Osteoblast (primary cell): ENCODE results near the gene MXD3. TPM values are rescaled to one million over a fixed set of nuclear protein-coding genes. Genes with fewer than 3 reads are reported as not detected.
"Not testable (repeated sequence)": the region's sequence is repeated elsewhere in the genome, so short reads cannot be mapped to it uniquely, and the experiment has no call there.

Experiments
- DNase-seq: peaks from one replicate; pipeline ENCODE4 v3.0.0; 2011; ENCODE audit warnings: low spot score, mixed read lengths; ENCODE audit not compliant: insufficient read length; ENCODE audit errors: missing footprints
- H2AFZ ChIP-seq: 2 replicates; pipeline ENCODE4 v1.6.0; 2011; ENCODE audit warnings: mild to moderate bottlenecking, low read length
- H3K27ac ChIP-seq: 2 replicates; pipeline ENCODE4 v1.5.1; 2011; ENCODE audit warnings: mild to moderate bottlenecking, low read depth, low read length, moderate library complexity
- H3K27me3 ChIP-seq: 2 replicates; pipeline ENCODE4 v1.6.0; 2012; ENCODE audit warnings: mild to moderate bottlenecking, control low read depth, inconsistent platforms, low read length, moderate library complexity; ENCODE audit not compliant: insufficient read depth
- H3K36me3 ChIP-seq: 2 replicates; pipeline ENCODE4 v1.5.1; 2011; ENCODE audit warnings: mild to moderate bottlenecking, low read length, control low read depth, moderate library complexity; ENCODE audit not compliant: insufficient read depth
- H3K4me1 ChIP-seq: 2 replicates; pipeline ENCODE4 v1.5.1; 2011; ENCODE audit warnings: mild to moderate bottlenecking, low read length, control low read depth, moderate library complexity; ENCODE audit not compliant: insufficient read depth
- H3K4me2 ChIP-seq: 2 replicates; pipeline ENCODE4 v1.6.0; 2011; ENCODE audit warnings: mild to moderate bottlenecking, low read length; ENCODE audit not compliant: insufficient read depth
- H3K4me3 ChIP-seq: fragments of 200-600 bp; sonication (generic); 3 replicates; pipeline ENCODE4 v1.5.1; 2012; ENCODE audit warnings: mild to moderate bottlenecking, low read length, inconsistent platforms; ENCODE audit not compliant: insufficient read depth
- H3K79me2 ChIP-seq: 2 replicates; pipeline ENCODE4 v1.6.0; 2012; ENCODE audit warnings: mild to moderate bottlenecking, low read length, control low read depth, inconsistent platforms; ENCODE audit not compliant: insufficient read depth
- H3K9me3 ChIP-seq: 2 replicates; pipeline ENCODE4 v1.5.1; 2011; ENCODE audit warnings: low read depth, low read length, control low read depth
- H4K20me1 ChIP-seq: 2 replicates; pipeline ENCODE4 v1.6.0; 2012; ENCODE audit warnings: mild to moderate bottlenecking, low read length, control low read depth; ENCODE audit not compliant: insufficient read depth
- total RNA-seq: library from RNA; depleted of rRNA; stranded (reverse); fragments of >200 nt; gene quantifications from 2 replicates; pipeline ENCODE4 v1.2.3, GENCODE V29; 2012
- TF ChIP-seq, protein P1 (sequence below): IDR thresholded peaks from 2 replicates; pipeline ENCODE4 v1.5.1; 2011; ENCODE audit warnings: mild to moderate bottlenecking, low read depth, low read length, moderate library complexity; ENCODE audit errors: extremely low read depth

Gene MXD3
- total RNA-seq, 1 donor = 3.3 TPM

DNA sequence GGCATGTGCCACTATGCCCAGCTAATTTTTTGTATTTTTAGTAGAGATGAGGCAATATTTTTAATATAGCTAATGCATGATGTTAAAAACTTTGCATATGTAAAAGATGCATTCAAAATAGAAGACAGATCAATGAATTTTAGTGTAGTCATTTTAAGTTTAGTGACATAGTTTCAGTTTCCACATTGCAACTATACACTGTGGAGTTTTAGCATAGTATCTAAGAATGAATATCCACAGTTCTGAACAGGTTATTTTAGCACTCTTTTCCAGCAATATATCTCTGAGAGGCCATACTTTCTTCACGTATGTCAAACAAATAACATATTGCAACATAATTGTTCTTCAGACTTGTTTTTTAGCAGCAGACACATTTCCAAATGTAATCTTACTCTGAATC, 47.5 kb downstream of the MXD3 start:
- Histone ChIP-seq H2AFZ (no peak overlapping the region), H3K27ac (no peak overlapping the region), H3K9me3 (no peaks in the 10 kb centered on the region), H3K4me3 (no peak overlapping the region), H3K36me3 (peaks cover 68% of the 10 kb centered on the region), H3K4me2 (no peak overlapping the region), H3K4me1 (no peaks in the 10 kb centered on the region), H3K79me2 (no peaks in the 10 kb centered on the region), H3K27me3 (no peaks in the 10 kb centered on the region), H4K20me1 (no peaks in the 10 kb centered on the region)
- DNase-seq = no peak
- TF ChIP-seq, protein P1, sequence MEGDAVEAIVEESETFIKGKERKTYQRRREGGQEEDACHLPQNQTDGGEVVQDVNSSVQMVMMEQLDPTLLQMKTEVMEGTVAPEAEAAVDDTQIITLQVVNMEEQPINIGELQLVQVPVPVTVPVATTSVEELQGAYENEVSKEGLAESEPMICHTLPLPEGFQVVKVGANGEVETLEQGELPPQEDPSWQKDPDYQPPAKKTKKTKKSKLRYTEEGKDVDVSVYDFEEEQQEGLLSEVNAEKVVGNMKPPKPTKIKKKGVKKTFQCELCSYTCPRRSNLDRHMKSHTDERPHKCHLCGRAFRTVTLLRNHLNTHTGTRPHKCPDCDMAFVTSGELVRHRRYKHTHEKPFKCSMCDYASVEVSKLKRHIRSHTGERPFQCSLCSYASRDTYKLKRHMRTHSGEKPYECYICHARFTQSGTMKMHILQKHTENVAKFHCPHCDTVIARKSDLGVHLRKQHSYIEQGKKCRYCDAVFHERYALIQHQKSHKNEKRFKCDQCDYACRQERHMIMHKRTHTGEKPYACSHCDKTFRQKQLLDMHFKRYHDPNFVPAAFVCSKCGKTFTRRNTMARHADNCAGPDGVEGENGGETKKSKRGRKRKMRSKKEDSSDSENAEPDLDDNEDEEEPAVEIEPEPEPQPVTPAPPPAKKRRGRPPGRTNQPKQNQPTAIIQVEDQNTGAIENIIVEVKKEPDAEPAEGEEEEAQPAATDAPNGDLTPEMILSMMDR = no peak

DNA sequence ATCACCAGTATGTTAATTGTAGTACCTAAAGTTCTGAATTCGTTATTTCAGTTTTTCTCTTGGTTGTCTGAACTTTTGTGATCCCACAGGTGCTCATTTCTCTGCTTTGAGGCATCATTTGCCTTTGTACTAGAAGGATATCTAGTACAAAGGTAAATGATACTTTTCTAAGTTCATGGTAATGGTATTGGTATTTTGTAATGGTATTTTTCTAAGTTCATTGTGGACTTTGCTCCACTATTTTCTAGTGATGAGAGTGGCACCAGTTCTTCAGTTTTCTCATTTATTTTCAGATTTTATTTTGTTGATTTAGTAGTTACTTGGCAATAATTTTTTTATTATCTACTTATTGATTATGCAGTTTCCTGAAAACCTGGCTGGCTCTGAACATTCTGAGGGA, 50.2 kb downstream of the MXD3 start:
- TF ChIP-seq, protein P1 = no peak
- Histone ChIP-seq H4K20me1 (no peaks in the 10 kb centered on the region), H3K36me3 (peaks cover 70% of the 10 kb centered on the region)

DNA sequence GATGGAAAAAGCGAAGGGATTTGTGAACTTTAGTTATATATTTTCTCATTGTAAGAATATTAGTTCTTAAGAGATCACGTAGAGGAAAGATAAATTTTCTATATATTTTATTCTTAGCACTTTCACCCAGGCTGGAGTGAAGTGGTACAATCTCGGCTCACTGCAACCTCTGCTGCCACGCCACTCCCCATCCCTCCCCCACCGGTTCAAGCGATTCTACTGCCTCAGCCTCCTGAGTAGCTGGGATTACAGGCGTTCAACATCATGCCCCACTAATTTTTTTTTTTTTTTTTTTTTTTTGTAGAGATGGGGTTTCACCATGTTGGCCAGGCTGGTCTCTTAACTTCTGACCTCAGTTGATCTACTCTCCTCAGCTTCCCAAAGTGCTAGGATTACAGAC, 50.7 kb downstream of the MXD3 start:
- TF ChIP-seq, protein P1 = no peak
- H3K36me3 ChIP-seq = peaks cover 70% of the 10 kb centered on the region
- no peak overlapping the region for H3K4me2 ChIP-seq

More for the DNA sequence above, 50.2 kb downstream of the MXD3 start:
- H3K9me3 ChIP-seq = no peaks in the 10 kb centered on the region
- peaks cover 2% of the 10 kb centered on the region for H3K79me2 ChIP-seq
- H3K4me2 ChIP-seq = no peak overlapping the region
- no peak overlapping the region for H2AFZ ChIP-seq
- H3K27me3 ChIP-seq = no peaks in the 10 kb centered on the region
- no peak for DNase-seq
- no peak overlapping the region for H3K4me3 ChIP-seq
- H3K27ac ChIP-seq = no peak overlapping the region
- H3K4me1 ChIP-seq = no peaks in the 10 kb centered on the region

DNA sequence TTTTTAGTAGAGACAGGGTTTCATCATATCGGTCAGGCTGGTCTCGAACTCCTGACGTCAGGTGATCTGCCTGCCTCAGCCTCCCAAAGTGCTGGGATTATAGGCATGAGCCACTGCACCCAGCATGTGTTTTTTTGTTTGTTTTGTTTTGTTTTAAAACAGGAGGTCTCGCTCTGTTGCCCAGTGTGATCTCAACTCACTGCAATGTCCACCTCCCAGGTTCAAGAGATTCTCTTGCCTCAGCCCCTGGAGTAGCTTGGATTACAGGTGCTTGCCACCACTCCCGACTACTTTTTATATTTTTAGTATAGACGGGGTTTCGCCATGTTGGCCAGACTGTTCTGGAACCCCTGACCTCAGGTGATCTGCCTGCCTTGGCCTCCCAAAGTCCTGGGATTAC, 53.0 kb downstream of the MXD3 start:
- not testable (repeated sequence) for H2AFZ ChIP-seq, H3K27me3 ChIP-seq, H3K4me1 ChIP-seq, H4K20me1 ChIP-seq, H3K4me2 ChIP-seq, H3K27ac ChIP-seq, H3K79me2 ChIP-seq, H3K9me3 ChIP-seq, H3K4me3 ChIP-seq, DNase-seq
- H3K36me3 ChIP-seq = peaks cover 81% of the 10 kb centered on the region

More for the DNA sequence above, 50.7 kb downstream of the MXD3 start:
- H4K20me1 ChIP-seq = no peaks in the 10 kb centered on the region
- no peaks in the 10 kb centered on the region for H3K4me1 ChIP-seq
- H3K9me3 ChIP-seq = no peaks in the 10 kb centered on the region
- no peak overlapping the region for H2AFZ ChIP-seq
- H3K4me3 ChIP-seq = no peak overlapping the region
- no peak for DNase-seq
- H3K27ac ChIP-seq = no peak overlapping the region
- H3K79me2 ChIP-seq = peaks cover 2% of the 10 kb centered on the region
- H3K27me3 ChIP-seq = no peaks in the 10 kb centered on the region

Other genes with a start within 250 kb of the MXD3 start
- gene FGFR4, start 225.0 kb downstream of the MXD3 start, total RNA-seq = 0.29 and 1.1 TPM in 2 replicates
- gene NSD1, start 178.1 kb downstream of the MXD3 start, total RNA-seq = 48.6 and 53.2 TPM in 2 replicates
- 21.5 and 22.8 TPM in 2 replicates for gene RAB24, start 8.2 kb downstream of the MXD3 start, total RNA-seq
- 69.5 and 82.2 TPM in 2 replicates for gene PRELID1, start 8.1 kb downstream of the MXD3 start, total RNA-seq
- gene LMAN2, start 39.8 kb upstream of the MXD3 start, total RNA-seq = 295 and 356 TPM in 2 replicates
- 7.4 and 9.4 TPM in 2 replicates for gene RGS14, start 46.0 kb upstream of the MXD3 start, total RNA-seq
- not detected in 2 replicates for gene SLC34A1, start 72.5 kb upstream of the MXD3 start, total RNA-seq
- gene PFN3, start 88.8 kb upstream of the MXD3 start, total RNA-seq = not detected in 2 replicates
- not detected in 2 replicates for gene F12, start 97.7 kb upstream of the MXD3 start, total RNA-seq
- 18.3 and 19.2 TPM in 2 replicates for gene GRK6, start 114.8 kb upstream of the MXD3 start, total RNA-seq
- gene PRR7, start 134.9 kb upstream of the MXD3 start, total RNA-seq = 10.0 and 12.7 TPM in 2 replicates
- 121 and 139 TPM in 2 replicates for gene DBN1, start 161.7 kb upstream of the MXD3 start, total RNA-seq
- gene PDLIM7, start 185.7 kb upstream of the MXD3 start, total RNA-seq = 157 and 159 TPM in 2 replicates
- gene DOK3, start 197.9 kb upstream of the MXD3 start, total RNA-seq = 1.1 and 1.5 TPM in 2 replicates
- gene DDX41, start 205.1 kb upstream of the MXD3 start, total RNA-seq = 49.5 and 68.4 TPM in 2 replicates
- gene FAM193B, start 242.7 kb upstream of the MXD3 start, total RNA-seq = 29.2 and 32.6 TPM in 2 replicates